GM21447 (cell line): ENCODE data around the gene FRMD1.

Experiments
- ATAC-seq: cut with Tn5 transposase; IDR thresholded peaks from one replicate; pipeline ENCODE4 v1.9.1; 2021; ENCODE audit not compliant: unreplicated experiment

The FRMD1 gene

DNA sequence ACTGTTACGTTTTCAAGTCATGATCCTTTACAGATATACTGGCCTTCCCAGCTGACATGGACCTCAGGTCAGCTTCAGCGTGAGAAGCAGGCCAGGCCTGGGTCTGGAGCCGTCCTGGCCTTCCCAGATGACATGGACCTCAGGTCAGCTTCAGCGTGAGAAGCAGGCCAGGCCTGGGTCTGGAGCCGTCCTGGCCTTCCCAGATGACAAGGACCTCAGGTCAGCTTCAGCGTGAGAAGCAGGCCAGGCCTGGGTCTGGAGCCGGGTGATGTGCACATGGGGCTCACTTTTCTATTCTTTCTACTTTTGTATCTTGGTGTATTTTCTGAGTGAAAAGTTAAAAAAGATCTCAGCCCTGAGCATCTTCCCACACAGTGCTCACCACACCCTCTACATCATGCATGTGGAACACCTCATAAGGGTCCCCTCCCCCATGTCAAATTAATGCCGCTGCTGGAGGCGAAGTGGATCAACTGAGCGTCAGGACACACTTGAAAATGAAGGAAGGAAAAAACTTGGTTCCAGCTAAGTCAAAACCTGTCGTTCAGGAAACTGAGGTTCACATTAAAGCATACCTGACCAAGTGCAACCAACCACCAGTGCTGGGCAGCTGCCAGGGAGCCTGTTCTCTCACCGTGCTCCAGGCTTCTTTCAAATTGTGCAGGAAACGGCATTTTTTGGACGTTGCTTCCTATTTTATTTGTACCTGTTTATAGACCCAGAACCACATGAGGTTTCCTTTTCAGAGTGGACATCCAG lies 49.4 kb downstream of the FRMD1 start:
- no peak for ATAC-seq

DNA sequence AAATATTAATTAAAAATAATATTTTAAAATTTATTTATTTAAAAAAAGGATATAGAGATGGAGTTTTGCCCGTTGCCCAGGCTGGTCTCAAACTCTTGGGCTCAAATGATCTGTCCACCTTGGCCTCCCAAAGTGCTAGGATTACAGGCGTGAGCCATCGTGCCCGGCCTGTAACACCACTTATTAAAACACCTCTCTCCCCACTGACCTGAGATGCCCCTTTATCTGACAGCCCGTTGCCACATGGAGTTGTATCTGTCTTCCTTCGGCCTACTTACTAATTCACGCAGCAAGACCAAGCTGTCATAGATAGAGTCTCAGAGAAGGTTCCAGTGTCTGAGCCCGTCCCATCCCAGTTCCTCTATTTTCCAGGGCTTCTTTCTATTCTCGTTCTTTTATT lies 50.8 kb downstream of the FRMD1 start:
- no peak for ATAC-seq

DNA sequence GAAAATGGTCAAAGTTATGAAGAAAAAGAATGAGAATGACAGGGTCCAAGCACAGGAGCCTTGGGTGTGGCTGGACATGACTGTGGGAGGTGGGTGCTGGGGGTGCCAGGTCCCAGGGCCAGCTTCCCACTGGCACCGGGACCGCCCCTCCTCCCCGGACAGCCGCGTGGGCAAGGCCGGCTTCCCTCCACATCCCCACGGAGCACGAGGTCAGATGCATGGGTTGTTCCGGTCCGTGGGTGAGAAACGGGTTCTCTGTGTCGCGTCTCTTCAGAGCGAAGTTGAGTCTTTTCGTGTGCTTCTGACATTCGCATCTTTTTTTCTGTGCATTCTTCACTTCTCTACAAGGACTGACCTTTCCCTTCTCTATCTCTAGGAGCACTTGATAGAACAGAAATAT lies 51.5 kb downstream of the FRMD1 start:
- no peak for ATAC-seq

DNA sequence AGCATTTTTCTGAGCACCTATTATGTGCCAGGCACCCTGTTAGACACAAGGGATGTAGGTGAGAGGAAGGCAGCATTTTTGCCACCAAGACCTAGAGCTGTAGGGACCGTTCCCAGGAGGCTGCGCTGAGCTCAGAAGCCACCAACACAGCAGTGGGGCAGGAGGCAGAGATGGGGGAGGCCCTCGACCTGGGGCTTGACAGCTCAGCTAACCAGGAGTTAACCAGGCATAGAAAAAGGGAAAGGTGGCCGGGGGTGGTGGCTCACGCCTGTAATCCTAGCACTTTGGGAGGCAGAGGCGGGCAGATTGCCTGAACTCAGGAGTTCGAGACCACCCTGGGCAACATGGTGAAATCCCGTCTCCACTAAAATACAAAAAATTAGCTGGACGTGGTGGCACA lies 52.1 kb downstream of the FRMD1 start:
- no peak for ATAC-seq

- no peak for ATAC-seq
These were observed 52.9 kb downstream of the FRMD1 start for GRCh38 chr6:168025831-168026710.

- ATAC-seq = no peak
These were observed 54.0 kb downstream of the FRMD1 start for GRCh38 chr6:168024951-168025510.

GRCh38 chr6:168022488-168023321 lies 56.3 kb downstream of the FRMD1 start:
- ATAC-seq = no peak

GRCh38 chr6:168021581-168021980 lies 57.4 kb downstream of the FRMD1 start:
- ATAC-seq = no peak

- ATAC-seq = no peak
These were observed 58.8 kb downstream of the FRMD1 start for GRCh38 chr6:168020242-168020641.

- ATAC-seq = no peak
These were observed 60.3 kb downstream of the FRMD1 start for GRCh38 chr6:168018664-168019063.

GRCh38 chr6:168017629-168018028 lies 61.4 kb downstream of the FRMD1 start:
- ATAC-seq = no peak

- no peak for ATAC-seq
These were observed 62.1 kb downstream of the FRMD1 start for GRCh38 chr6:168016721-168017525.

DNA sequence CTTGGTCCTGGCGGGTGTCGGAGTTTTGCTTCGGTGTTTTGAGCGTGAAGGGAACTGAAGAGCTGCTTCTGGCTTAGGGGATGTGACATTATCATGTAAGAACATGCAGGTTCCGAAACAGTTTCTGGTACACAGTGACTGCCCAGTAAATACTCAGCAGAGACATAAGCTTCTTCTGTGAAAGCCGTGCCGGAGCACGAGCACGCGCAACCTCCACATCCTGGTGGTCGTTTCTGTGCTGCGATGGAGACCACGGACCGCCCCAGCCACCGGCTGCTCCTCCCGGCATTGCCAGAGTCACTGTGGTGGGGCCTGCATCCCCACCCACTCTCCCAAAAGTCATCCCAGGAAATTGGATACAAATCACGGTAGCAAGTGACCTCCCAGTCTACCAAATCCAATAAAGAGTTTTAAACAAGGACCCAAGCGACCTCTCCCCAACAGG lies 62.8 kb downstream of the FRMD1 start:
- no peak for ATAC-seq

DNA sequence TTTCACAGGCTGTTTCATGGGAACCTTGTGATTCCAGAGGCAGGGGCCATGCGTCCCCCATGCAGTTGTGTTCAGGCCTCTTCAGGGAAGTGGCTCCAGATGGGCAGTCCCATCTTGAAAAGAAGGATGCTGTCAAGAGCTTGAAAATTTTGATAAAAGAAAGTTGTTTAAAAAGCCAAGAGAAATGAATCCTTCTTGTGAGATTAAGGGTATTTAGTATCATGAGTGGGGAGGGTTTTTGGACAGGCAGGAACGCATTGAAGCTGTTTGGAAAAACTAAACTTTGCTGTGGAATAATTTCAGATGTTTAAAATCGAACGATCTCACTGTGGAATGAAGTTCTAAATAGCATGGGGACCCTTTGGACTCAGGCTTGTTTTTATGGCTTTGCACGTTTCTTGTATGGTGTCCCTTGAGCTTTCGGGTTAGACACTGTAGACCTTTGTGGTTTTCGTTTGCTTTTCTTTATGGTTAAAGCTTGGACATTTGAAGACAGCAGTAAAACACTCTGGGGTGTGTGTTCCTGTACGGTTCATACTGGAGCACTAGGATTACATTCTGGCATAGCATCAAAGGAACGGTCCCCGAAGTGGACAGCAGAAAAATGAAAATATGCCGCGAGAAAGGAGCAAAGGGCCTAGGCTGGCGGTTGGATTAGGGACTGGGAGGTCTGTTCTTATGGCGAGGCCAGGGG lies 63.4 kb downstream of the FRMD1 start:
- ATAC-seq = no peak

DNA sequence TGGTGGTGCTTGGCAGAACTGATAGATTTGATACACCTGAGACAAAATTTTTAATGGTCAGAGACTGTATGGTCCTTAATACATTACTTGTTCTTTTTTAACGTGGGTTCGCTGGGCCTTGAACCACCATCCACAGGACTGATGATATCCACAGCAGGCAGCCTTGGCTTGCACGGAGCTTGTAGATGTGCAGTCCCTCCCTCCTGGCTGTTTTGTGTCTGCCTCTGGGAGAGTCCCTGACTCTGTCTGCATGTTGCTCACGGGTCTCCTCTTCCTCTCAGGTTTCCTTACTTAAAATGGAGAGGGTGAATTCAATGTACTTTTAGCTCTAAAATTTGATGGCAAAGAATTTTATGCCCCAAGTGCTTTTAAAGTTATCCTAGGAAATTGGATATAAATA lies 64.0 kb downstream of the FRMD1 start:
- ATAC-seq = no peak

DNA sequence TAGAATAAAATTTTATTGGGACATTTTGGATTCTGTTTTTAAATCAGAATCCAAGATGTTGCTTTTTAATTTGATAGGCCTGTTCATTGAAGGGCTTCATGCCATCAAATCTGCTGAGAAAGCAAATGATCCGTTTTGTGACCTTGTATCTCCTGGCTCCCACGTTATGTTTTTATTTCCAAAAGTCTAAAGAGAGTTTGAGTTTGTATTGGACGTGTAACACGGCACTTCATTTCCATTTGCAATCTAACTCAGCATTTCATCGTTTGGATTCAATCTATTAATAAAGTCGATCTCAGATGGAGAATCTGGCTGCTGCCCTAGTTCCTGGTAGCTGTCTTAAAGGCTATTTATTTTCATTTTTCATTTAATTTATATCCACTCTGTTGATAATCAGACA lies 64.6 kb downstream of the FRMD1 start:
- ATAC-seq = no peak

- ATAC-seq = no peak
These were observed 65.6 kb downstream of the FRMD1 start for GRCh38 chr6:168013250-168013915.

DNA sequence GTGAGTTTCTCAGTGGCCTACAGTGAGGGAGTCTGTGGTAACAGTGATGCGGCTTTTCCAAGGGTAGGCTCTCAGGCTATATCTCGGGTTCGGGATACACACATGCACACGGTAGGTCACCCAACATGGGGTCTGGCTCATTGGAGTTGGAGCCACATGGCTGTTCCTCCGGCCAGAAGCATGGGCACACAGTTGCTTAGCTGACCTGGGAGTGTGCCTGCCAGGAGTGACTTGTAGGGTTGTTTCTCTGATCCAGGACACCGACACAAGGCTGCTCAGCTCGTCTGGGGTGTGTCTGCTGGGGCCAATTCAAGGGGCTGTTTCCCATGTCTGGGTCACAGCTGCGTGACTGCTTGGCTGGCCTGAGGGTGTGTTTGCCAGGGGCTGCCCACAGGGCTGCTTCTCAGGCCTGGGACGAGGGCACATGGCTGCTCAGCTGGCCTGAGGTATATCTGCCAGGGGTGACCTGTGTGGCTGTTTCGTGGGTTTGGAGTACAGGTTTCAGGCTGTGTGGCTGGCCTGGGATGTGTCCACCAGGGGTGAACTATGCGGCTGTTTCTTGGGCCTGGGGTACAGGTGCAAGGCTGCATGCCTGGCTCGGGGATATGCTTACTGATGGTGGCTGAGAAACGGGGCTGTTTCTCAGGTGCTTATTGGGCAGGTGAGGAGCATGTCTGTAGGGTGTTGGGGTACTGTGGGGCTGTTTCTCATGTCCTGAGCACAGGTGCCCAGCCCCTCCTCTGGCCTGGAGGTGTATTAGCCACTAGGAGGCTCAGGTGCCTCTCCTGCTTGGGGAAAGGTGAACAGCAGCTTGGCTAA lies 66.4 kb downstream of the FRMD1 start:
- no peak for ATAC-seq
